ENCODE data around the gene ZNF69.

ZNF69 gene

DNA sequence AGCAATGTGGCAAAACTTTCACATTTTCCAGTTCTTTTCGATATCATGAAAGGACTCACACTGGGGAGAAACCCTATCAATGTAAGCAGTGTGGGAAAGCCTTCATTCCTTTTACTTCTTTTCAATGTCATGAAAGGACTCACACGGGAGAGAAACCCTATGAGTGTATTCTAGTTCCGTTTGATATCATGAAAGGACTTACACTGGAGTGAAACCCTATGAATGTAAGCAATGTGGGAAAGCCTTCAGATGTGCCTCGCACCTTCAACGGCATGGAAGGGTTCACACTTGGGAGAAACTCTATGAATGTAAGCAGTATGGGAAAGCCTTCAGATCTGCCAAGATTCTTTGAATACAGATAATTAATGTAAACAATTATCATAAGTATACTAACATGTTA lies 62.7 kb downstream of the ZNF69 start:
- H3K27me3 ChIP-seq = no peaks in the 10 kb centered on the region; the same call in 1 of the 2 replicates
- TF ChIP-seq Cebpa-rat (IDR thresholded peaks at IDR 0.05) = no peak
- H4K20me1 ChIP-seq = no peaks in the 10 kb centered on the region
- H3K4me1 ChIP-seq = no peaks in the 10 kb centered on the region
- no peak overlapping the region for H3K4me2 ChIP-seq
- H3K9me3 ChIP-seq = peaks cover 100% of the 10 kb centered on the region
- H3K36me3 ChIP-seq = peaks cover 97% of the 10 kb centered on the region
- H3K9ac ChIP-seq = no peak overlapping the region
- H3K4me3 ChIP-seq = peak overlapping the region; percentile 55
- no peak overlapping the region for H3K27ac ChIP-seq
